Peyer's patch (tissue), 4 donors: ENCODE data around the gene PNMA8C. TPM values are rescaled to one million over a fixed set of nuclear protein-coding genes. Genes with fewer than 3 reads are reported as not detected.

Source experiments
- DNase-seq, 3 donors: peaks; one replicate each; pipeline ENCODE4 v3.0.0-alpha.2; 2017 to 2019
- H3K27ac ChIP-seq, 4 donors: fragments of 200-600 bp; sonication (generic); one replicate each; pipeline ENCODE4 v1.5.1; 2016 to 2019
- H3K27me3 ChIP-seq, 2 donors: fragments of 200-600 bp; sonication (generic); one replicate each; pipeline ENCODE4 v1.5.1; 2019
- H3K36me3 ChIP-seq, 3 donors: fragments of 200-600 bp; sonication (generic); one replicate each; pipeline ENCODE4 v1.5.1; 2016 to 2019
- H3K4me1 ChIP-seq, 4 donors: fragments of 200-600 bp; sonication (generic); one replicate each; pipeline ENCODE4 v1.5.1; 2016 to 2019
- H3K4me3 ChIP-seq, 4 donors: fragments of 200-600 bp; sonication (generic); 1 replicate in 3 of 4; 2 replicates in 1 of 4; pipeline ENCODE4 v1.5.1; 2016 to 2019; ENCODE audit warnings: mild to moderate bottlenecking in 1 of 4
- H3K9me3 ChIP-seq, 4 donors: fragments of 200-600 bp; sonication (generic); one replicate each; pipeline ENCODE4 v1.5.1; 2016 to 2019; ENCODE audit warnings: mild to moderate bottlenecking in 1 of 4
- POLR2A ChIP-seq, 2 donors: fragments of 450-650 bp; IDR thresholded peaks; one replicate each; pipeline ENCODE4 v1.5.1; 2017; ENCODE audit warnings: antibody characterized with exemption in 2 of 2, mild to moderate bottlenecking in 2 of 2, moderate library complexity in 2 of 2
- total RNA-seq, 4 donors: library from RNA; depleted of rRNA; stranded (reverse); fragments of >200 nt; gene quantifications; one replicate each; pipeline ENCODE4 v1.1.0, GENCODE V29; 2016
- TF ChIP-seq, protein P1 (sequence below), 6 experiments: fragments of 450-650 bp in 4 of 6; fragments of 200-600 bp in 2 of 6; sonication (generic) in 1 of 6; IDR thresholded peaks; one replicate each; pipeline ENCODE4 v1.5.1; 2017 to 2019; ENCODE audit warnings: antibody characterized with exemption in 6 of 6, mild to moderate bottlenecking in 3 of 6, moderate library complexity in 1 of 6

PNMA8C gene
- total RNA-seq, 4 donors from 2014 or later: not detected

DNA sequence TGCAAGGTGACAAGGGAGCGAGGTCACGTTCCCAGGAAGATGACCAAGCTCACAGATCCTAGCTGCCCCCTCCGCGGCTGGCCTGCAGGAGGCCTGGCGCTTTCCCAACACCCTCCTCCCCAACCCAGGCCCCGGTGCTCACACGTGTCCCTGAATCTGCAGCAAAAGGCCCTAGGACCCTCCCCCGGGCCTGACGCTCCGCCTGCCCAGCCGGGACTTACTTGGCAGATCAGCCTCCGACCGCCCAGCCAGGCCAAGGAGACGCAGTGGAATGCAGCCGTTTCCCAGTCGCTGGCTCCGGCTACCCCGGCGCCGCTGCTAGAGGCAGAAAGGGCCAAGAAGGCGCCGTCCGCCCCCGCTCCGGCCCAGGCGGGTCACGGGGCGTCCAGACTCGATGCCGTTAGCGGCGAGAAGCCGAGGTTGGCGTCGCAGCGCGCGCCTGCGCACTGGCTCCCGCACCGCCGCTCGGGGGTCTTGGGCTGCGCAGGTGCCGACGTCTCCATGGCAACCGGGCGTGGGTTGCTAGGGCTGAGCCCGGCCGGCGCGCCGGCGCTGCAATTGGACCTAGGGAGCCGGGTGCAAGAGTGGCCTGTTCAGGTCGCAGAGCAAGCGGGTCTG is 42.5 kb upstream of the PNMA8C start, which contains the start of gene PNMA8A:
PNMA8A (minus strand) TSS at position 448 of the 618 bp plus-strand sequence. CDS start 528 bp downstream, outside the sequence.
- TF ChIP-seq POLR2A (IDR thresholded peaks at IDR 0.05): no peak
- TF ChIP-seq, protein P1, sequence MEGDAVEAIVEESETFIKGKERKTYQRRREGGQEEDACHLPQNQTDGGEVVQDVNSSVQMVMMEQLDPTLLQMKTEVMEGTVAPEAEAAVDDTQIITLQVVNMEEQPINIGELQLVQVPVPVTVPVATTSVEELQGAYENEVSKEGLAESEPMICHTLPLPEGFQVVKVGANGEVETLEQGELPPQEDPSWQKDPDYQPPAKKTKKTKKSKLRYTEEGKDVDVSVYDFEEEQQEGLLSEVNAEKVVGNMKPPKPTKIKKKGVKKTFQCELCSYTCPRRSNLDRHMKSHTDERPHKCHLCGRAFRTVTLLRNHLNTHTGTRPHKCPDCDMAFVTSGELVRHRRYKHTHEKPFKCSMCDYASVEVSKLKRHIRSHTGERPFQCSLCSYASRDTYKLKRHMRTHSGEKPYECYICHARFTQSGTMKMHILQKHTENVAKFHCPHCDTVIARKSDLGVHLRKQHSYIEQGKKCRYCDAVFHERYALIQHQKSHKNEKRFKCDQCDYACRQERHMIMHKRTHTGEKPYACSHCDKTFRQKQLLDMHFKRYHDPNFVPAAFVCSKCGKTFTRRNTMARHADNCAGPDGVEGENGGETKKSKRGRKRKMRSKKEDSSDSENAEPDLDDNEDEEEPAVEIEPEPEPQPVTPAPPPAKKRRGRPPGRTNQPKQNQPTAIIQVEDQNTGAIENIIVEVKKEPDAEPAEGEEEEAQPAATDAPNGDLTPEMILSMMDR (IDR thresholded peaks at IDR 0.05): no peak
- H3K36me3 ChIP-seq: no peaks in the 10 kb centered on the region
- peaks cover 0 to 4% (median 0%) of the 10 kb centered on the region in 4 donors for H3K4me1 ChIP-seq
- DNase-seq: peak in 1 of 3 donors; percentile 50
- peak within 1 kb of the TSS in 2 of 4 donors; percentile 25 to 26 for H3K27ac ChIP-seq
- H3K4me3 ChIP-seq: peak within 1 kb of the TSS in 3 of 4 donors; percentile 5 to 32 (median 6)
- no peaks in the 10 kb centered on the region for H3K9me3 ChIP-seq
- H3K27me3 ChIP-seq: no peaks in the 10 kb centered on the region

DNA sequence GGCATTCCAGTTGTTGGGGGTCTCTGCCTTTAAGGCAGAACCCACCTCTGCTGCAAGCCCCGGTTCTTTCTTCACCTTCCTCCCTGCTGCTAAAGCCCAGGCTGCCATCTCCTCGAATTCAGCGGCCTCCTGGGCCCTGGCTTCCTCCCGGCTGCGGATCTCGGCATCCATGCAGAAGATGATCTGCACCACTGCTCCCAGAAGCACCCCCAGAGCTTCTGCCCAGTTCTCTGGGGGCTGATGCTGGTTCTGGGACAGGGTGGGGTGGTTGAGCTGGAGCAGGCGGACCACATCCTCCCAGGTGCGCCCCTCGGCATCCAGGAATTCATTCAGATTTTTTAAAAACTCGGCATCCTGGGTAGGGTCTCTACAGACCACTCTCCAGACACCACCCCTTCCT is 41.6 kb upstream of the PNMA8C start:
- no peak for DNase-seq
- Histone ChIP-seq H3K4me3 (no peak overlapping the region), H3K27ac (no peak overlapping the region), H3K9me3 (no peaks in the 10 kb centered on the region), H3K36me3 (no peaks in the 10 kb centered on the region), H3K4me1 (peaks cover 0 to 4% (median 0%) of the 10 kb centered on the region in 4 donors), H3K27me3 (no peaks in the 10 kb centered on the region)
- no peak for TF ChIP-seq POLR2A (IDR thresholded peaks at IDR 0.05)
- TF ChIP-seq, protein P1 (IDR thresholded peaks at IDR 0.05): no peak

DNA sequence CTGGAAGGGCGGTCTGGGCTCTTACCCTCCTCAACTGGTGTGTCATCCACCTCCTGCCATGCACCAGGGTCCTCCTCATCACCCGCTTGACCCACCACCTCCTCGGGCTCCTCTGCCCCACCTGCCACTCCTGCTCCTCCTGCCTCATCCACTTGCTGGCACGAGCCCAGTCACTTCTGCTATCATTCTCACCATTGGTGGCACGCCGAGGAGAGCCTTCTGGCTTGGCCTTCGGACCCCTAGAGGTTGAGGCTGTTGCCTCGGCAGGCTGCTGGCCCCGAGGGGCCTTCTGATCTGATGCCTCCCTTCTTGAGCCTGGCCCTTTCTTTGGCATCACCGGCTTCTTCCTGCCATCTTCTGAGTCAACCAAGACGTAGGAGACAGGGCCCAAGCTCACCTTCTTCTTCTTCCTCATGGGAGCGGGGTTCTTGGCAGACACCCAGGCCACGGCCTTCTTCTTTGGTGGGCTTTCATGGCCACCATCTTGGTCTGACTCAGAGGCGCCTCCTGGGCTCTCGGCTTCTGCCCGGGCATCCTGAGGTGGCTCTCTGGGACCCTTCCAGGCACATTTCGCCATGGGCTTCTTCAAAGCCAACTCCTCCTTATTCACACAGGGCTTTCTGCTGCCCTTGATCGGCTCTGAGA is 40.9 kb upstream of the PNMA8C start:
- DNase-seq: no peak
- TF ChIP-seq POLR2A (IDR thresholded peaks at IDR 0.05): no peak
- TF ChIP-seq, protein P1 (IDR thresholded peaks at IDR 0.05): no peak

DNA sequence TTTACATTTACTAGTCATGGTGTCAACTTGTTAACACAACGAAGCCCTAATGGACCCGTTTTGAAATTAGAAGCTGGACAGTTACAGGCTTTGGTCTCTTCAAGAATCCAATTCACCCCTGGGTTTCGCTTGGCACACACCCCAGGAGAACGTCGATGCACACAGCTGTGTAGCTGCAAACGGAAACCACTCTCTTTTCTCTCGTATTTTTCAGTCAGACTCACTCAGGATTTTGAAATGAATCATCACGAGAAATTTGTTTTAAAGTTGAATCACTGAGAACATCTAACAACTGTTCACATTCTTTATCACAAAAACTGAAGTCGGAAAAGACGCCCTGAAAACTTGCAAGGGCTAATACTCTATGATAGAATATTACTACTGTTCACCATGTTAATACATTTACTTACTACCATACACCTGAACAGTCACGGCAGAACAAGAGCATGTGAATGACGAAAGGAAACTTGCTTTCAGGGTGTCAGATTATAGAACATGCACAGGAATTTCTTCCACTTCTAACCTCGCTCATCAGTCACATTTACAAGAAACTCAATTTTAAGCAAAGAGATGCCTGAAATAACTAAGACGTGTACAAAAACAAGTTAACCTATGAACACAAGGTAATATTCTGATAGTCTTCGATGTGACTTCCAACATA is 37.9 kb upstream of the PNMA8C start:
- H3K4me3 ChIP-seq: no peak overlapping the region
- no peaks in the 10 kb centered on the region for H3K27me3 ChIP-seq
- no peaks in the 10 kb centered on the region for H3K9me3 ChIP-seq
- peak overlapping the region in 1 of 4 donors; percentile 50 for H3K27ac ChIP-seq
- H3K36me3 ChIP-seq: no peaks in the 10 kb centered on the region
- TF ChIP-seq, protein P1 (IDR thresholded peaks at IDR 0.05): no peak
- no peak for TF ChIP-seq POLR2A (IDR thresholded peaks at IDR 0.05)
- no peak for DNase-seq
- peaks cover 0 to 4% (median 0%) of the 10 kb centered on the region in 4 donors for H3K4me1 ChIP-seq

More for the DNA sequence above, 40.9 kb upstream of the PNMA8C start:
- Histone ChIP-seq H3K36me3 (no peaks in the 10 kb centered on the region), H3K4me3 (no peak overlapping the region), H3K9me3 (no peaks in the 10 kb centered on the region), H3K4me1 (peaks cover 0 to 4% (median 0%) of the 10 kb centered on the region in 4 donors), H3K27me3 (no peaks in the 10 kb centered on the region), H3K27ac (no peak overlapping the region)

DNA sequence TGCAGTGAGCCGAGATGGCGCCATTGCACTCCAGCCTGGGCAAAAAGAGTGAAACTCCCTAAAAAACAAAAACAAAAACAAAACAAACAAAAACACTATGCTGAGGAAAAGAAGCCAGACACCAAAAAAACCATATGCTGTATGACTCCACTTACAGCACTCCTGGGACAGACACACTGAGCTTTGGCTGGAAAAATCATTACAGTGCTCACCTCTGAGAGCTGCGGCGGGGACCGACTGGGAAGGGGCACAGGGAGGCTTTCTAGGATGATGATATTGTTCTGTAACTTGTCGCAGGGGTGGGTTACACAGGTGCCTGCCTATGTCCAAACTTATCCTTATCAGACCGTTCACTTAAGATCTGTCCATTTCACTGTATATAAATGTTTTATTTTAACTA is 34.8 kb upstream of the PNMA8C start:
- no peak for DNase-seq
- Histone ChIP-seq H3K4me1 (no peaks in the 10 kb centered on the region), H3K9me3 (no peaks in the 10 kb centered on the region), H3K27ac (no peak overlapping the region), H3K36me3 (no peaks in the 10 kb centered on the region), H3K4me3 (no peak overlapping the region), H3K27me3 (no peaks in the 10 kb centered on the region)
- no peak for TF ChIP-seq POLR2A (IDR thresholded peaks at IDR 0.05)
- TF ChIP-seq, protein P1 (IDR thresholded peaks at IDR 0.05): no peak
